SW480 (cell line): ENCODE data around the gene CDC34.

Experiments used
- DNase-seq: peaks from one replicate; pipeline ENCODE4 v3.0.0-alpha.2; 2016; ENCODE audit warnings: low spot score

Gene CDC34

GRCh38 chr19:522726-523125 lies 8.8 kb upstream of the CDC34 start:
- peak; percentile 65 for DNase-seq

DNA sequence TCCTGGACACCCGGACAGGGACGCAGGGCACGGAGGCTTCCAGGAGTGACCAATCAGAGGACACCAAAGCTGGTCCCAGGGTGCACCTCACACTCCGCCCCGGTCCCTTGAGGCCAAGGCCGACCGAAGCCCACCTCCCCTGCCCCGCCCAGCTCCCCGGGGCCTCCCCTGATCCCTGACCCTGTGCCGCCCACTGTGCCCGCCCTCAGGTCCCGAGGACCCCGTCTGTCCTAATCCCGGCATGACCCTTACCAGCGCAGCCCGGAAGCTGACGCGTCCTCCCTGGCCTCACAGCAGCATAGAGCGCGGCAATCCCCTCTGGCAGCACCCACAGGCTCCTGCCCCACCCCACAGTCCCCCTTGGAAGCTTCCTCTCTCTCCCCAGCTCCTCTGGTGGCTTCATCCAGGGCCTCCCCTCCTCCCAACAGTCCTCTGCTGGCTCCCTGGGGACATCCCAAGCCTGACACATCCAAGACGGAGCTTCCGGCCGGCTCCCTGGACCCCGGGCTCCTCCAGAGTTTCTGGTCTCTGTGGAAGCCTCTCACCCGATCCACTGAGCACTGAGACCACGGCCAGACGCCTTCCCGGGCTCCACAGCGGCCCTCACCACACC lies 7.4 kb upstream of the CDC34 start:
- peak; percentile 78 for DNase-seq

DNA sequence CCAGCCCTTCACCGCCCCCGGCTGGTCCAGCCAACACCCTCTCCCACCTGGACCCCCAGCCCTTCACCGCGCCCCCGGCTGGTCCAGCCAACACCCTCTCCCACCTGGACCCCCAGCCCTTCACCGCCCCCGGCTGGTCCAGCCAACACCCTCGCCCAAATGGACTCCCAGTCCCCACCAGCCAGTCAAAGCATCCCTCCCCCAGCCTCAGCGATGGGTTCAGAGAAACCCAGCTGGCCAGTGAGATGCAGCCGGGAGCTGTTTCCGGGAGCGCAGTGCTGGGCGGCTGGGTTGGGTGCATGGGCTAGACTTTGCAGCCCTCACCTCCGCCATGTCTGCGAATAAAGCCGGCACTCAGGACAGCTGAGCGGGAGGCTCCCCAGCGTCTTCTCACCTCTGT lies 6.5 kb upstream of the CDC34 start:
- no peak for DNase-seq

DNA sequence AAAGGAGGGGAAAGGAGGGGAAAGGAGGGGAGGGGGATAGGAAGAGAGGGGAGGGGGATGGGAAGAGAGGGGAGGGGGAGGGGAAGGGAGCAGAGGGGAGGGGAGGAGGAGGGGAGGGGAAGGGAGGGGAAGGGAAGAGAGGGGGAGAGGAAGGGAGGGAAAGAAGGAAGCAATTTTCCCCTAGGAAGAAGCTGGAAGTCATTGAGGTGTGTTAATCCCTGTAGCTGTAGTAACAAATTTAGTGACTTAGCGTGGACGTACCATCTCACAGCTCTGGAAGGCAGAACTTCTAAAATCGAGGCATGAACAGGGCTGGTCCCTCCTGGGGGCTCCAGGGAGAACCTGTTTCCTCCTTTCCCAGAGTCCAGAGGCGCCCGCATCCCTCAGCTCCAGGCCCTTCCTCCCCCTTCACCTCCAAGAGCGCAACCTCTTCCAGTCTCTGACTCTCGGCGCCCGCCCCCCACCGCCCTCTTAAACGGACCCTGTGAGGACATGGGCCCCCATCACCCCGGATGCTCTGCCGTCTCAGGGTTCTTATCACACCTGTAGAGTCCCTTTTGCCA lies 5.6 kb upstream of the CDC34 start:
- no peak for DNase-seq

DNA sequence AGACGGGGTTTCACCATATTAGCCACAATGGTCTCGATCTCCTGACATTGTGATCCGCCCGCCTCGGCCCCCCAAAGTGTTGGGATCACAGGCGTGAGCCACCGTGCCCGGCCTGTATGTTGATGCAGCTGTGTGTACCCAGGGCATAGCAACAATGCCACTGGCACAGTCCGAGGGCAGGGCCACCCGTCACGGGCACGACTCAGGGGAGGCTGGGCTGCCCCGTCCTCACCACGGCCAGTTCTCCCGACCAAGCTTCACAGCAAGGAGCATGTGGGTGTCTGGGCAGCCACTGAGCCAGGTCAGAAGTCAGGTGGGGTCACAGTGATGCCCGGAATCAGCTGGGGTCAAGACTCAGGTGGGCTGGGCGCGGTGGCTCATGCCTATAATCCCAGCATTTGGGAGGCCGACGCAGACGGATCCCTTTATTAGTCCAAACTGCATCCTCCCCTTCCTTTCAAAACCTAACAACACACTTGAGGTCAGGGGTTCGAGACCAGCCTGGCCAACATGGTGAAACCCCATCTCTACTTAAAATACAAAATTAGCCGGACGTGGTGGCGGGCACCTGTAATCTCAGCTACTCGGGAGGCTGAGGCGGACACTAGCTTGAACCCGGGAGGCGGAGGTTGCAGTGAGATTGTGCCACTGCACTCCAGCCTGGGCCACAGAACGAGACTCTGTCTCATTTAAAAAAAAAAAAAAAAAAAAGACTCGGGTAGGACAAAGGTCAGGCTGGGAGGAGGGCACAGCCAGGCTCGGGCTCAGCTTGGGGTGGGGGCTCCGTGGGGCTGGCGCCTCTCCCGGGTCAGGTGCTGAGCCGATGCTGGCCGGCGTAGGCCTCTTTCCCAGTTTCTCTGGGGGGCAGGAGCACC lies 1.2 kb upstream of the CDC34 start:
- DNase-seq: no peak

DNA sequence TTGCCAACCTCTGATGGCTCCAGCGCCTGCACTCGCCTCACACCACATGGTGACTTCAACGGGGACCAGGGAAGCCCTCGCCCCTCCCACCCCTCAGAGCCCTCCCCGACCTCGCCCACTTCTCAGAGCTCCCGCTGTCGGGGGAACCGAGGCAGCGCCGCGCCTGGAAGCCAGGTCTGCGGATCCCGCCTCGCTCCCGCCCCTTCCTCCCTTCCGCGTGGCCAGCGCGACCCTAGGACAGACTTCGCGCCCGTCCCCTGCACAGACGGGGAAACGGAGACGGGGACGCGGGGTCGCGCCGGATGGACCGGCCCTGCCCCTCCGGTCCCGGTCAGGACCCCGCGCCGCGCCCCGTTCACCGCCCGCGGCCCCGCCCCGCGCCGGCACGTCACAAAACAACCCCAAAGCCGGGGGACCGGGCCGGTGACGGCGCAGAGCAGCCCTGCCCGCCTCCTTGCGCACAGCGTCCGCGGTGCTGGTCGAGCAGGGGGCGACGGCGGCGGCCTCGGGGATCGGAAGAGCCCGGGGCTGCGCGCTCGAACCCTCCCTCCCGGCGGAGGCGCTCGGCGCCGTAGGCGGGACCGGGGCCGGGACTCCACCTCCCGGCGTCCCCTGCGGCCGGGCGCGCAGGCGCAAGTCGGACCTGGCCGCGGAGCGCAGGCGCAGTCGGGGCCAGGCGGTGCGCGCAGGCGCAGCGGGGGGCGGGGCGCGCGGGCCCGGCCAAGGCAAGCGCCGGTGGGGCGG lies 379 bp upstream of the CDC34 start:
- peak; percentile 72 for DNase-seq

DNA sequence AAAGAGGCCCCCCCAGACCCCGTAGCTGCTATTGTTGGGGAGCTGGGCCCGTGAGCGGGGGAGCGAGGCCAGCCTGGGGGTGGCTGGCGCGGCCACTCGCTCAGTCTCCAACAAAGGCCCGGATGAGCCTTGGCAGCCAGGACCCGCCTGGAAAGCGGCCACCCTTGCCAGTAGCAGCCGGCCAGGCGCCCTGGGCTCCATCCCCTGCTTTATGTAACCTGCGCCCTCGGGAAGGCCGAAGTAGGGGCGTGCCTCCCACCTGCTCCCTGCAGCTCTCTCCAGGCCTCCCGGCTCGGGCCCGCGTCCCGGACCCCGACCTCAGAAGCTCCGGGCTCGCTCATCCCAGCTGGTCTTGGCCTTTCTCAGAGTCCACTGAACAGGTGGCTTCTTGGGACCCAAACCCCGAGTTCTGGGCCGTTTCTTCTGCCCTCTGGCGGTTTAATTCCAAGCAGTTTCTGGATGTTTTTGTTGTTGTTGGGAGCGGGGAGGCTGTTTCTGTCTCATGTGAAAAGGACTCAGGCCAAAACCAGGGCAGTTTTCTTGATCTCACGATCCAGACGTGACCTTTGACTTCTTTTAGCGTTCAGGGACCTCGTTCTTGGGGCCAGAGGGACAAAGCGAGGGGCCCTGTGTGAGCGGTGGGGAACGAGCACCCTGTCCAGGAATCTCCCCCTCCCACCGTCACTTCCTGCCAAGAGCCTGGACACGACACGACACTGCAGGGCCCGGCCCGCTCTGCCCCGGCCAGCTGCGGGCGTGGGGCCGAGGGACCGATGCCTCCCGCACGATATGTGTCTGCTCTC lies 1.2 kb downstream of the CDC34 start:
- DNase-seq: peak; percentile 54

- DNase-seq: no peak
These were observed 2.0 kb downstream of the CDC34 start for GRCh38 chr19:533364-534058.

DNA sequence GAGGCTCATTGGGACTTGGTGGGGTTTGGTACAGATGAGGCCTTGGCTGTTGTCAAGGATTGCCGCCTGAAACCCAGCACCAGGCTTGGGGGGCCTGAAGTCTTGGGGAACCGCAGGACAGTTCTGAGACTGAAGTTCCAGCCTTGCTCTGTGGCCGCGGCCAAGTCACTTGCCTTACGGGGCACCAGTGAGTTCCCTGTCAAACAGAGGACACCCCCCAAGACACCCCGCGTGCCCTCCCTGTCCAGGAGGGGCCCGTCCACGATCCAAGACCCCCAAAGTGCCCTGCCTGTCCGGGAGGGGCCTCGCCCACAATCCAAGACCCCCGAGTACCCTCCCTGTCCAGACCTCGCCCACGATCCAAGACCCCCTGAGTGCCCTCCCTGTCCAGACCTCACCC lies 2.5 kb downstream of the CDC34 start:
- DNase-seq: no peak

- DNase-seq: no peak
These were observed 3.7 kb downstream of the CDC34 start for GRCh38 chr19:535017-535835.

DNA sequence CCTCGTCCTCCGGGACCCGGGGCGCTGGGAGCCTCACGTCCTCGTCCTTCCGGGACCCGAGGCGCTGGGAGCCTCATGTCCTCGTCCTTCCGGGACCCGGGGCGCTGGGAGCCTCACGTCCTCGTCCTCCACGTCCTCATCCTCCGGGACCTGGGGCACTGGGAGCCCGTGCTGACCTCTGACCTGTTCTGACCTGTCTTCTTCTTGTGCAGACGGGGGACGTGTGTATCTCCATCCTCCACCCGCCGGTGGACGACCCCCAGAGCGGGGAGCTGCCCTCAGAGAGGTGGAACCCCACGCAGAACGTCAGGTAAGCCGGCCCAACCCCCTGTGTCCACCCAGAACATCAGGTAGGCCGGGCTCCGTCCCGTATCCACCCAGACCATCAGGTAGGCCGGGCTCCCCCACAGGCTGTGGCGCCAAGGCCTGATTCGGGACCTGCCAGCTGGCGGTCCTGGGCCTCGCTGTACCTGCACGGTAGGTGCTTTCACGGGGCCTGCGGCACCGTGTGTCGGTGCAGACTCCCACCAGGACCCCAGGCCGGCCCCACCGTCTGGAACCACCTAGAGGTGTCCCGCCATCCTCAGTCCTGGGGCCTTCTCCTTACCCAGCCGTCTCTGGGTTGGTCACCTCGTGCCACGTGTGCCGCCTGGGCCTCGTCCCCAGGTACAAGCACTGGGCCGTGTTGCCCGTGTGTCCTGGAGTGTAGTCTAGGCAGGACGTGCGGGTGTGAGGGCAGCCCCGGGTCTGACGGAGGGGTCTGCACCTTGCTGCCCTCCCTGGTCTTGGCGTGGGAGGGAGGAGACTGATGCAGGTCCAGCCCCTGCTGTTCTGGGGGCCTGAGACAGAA lies 4.7 kb downstream of the CDC34 start:
- DNase-seq: no peak

DNA sequence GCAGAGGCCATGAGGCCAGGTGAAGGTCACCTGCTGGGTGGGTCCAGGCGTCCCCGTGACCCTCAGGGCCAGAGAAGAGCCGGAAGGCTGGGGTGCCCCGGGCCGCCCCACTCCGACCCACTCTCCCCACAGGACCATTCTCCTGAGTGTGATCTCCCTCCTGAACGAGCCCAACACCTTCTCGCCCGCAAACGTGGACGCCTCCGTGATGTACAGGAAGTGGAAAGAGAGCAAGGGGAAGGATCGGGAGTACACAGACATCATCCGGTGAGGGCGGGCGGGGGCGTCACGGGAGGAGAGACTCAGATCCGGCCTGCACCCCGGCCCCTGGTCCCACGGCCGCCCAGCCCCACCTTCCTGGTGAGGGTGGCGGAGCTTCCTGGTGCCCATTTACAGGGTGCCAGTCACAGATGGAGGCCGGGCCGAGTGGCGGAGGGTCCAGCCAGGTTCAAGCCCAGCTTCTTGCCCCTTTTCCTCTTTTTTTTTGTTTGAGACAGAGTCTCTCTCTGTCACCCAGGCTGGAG lies 5.4 kb downstream of the CDC34 start:
- no peak for DNase-seq

GRCh38 chr19:538641-539428 lies 7.3 kb downstream of the CDC34 start:
- no peak for DNase-seq

DNA sequence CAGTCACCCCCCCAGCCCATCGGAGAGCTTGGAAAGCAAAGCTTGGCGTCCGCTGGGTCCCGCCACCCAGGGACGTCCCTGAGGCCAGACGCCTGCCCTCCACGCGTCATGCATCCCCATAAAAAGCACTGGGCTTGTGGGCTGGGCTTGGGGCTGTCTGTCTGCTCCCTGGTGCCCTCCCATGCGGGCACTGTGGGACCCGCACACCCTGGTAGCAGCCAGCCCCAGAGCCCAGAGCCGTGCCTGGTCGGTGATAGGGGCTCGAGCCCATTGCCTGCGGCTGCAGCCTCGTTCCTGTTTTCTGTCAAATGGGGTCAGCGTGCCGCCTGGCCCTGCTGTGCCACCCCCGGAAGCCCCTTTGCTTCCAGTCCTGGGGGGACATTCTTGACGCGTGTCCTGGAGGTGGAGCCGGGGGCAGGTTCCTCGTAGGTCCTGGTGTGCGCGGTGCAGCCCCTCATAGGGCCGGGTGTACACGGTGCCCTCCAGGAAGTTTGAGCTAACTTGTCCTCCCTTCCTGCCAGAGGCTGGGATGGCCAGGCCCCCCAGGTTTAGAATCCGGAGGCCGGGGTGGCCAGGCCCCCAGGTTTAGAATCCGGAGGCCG lies 8.0 kb downstream of the CDC34 start:
- DNase-seq: no peak

DNA sequence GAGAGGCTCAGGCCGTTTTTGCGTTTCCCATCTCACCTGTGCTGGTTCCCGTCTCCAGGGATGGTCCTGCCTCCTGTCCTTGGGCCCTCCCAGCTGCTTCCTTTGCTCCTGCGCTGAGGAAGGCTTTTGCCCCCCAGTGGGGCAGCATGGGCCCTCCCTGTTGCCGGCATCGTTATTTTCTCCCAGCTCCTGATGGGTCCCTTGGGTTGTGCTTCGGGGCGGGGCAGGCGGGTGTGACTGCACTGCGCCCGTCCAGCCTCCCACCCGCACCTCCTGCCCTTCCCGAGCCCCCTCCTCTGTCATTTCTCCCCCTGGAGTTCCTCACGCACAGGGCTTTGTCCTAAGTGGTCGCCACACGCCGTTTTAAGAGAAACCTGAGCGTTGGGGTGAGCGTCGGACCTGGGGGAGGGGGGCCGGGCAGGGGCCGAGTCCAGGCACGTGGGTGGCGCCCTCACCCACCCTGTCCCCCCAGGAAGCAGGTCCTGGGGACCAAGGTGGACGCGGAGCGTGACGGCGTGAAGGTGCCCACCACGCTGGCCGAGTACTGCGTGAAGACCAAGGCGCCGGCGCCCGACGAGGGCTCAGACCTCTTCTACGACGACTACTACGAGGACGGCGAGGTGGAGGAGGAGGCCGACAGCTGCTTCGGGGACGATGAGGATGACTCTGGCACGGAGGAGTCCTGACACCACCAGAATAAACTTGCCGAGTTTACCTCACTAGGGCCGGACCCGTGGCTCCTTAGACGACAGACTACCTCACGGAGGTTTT lies 9.5 kb downstream of the CDC34 start:
- no peak for DNase-seq

GRCh38 chr19:541699-542098 lies 10.1 kb downstream of the CDC34 start:
- DNase-seq: no peak
